DMS53 treated with DMSO at 0.1 percent for 48 hours (cell line): Measurements from ENCODE around the gene COQ9.
"Not testable (repeated sequence)": the region's sequence is repeated elsewhere in the genome, so short reads cannot be mapped to it uniquely, and the experiment has no call there.

Source experiments
- DNase-seq: peaks from one replicate; lab custom pipeline; 2025; ENCODE audit not compliant: unreplicated experiment; lab: John Stamatoyannopoulos, UW

Gene COQ9

DNA sequence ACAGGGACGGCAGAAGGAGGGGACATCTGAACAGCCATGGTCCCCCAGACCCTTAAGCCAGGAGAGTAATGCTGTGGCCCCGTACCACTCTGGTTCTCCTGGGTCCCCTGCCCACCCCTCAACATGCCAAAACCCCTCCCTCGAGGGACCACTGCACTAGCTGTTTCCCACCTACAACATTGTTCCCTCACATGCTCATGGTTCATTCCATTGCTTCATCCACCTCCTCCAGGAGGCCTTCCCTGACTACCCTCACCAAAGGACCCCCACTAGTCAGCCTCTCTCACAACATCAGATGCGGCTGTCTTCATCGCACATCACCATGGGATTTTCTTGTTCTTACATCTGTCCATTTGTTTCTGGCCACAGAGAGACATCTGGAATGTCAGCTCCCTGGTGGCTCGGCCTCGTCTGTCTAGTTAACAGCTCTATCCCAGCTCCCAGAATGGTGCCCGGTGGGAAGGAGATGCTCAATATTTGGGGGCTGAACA lies 37.3 kb downstream of the COQ9 start:
- no peak for DNase-seq

DNA sequence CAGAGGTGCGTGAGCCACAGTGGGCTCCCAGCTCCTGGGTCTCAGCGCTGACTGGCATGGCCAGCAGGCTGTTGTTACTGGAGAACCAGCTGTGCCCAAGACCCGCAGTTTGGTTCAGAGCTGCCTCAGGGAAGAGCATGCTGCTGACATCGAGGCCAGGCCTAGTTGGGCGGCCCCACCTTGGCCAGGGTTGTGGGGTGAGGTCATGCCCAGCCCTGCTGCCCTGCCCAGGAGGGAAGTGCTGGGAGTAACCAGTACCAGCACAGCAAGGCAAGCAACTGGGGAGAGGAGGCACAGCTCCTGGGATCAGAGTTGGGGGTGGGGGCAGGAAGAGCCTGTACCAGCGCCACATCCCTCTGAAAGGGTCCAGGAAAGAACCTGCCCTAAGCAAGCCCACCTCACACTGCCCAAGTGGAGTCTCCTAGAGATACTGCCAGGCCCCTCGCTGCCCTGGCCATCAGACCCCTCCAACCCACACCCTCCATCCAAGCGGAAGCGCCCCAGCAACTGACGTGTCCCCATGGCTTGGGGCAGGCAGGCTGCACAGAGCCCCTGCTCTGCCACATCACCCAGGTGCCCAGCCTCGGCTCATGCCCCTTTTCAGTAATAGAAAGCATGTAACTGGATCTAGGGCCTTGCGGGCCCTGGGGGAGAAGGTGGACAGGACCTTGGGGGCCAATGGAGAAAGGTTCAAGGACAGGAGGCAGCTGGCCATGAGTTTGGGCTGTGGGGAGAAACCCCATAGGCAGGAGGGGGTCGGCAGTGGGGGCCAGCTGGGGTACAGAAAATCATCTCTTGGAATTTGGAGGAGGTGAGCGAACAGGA lies 38.0 kb downstream of the COQ9 start:
- no peak for DNase-seq

DNA sequence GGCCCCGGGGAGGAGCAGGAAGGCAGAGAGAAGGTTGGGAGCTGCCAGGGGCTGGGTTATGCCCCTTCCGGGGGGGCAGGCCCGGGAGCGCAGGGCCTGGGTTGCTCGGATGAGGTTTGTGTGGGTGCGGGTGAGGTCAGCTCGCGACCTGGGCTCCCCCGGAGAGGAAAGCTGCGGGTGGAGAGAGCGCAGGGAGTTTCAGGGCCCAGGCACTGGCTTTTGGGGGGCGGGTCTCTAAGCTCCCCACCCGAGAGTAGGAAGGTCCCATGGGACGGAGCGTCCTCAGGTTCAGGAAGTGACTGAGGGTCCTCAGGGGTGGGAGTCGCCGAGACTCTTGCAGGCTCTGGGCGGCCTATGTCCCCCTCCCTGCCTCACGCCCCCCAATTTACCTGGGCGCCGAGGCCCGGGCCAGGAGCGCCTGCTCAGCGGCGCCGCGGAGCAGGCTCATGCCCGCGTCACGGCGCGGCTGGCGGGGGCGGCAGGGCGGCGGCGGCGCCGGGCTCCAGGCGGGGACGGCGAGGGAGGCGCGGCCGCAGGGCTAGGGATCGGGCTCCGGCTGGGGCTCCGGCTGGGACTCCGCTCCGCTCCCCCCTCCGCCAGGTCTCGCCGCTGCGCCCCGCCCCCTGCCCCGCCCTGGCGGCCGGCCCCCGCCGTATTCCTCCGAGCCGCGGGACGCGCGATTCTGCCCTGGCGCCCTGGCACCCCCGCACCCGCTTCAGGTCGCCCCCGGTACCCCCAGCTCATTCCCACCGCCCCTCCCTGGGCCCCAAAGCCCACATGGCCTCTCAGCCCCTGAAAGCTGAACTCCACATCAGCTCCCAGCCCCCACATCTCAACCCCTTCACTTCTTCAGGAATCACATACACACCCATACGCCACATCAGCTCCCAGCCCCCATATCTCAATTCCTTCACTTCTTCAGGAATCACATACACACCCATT lies 38.9 kb downstream of the COQ9 start, which contains the start of gene DOK4:
Gene DOK4, minus strand, starts transcription at position 578 of the 942 bp plus-strand sequence. CDS start 6,986 bp downstream, outside the sequence.
- DNase-seq = peak; percentile 55

DNA sequence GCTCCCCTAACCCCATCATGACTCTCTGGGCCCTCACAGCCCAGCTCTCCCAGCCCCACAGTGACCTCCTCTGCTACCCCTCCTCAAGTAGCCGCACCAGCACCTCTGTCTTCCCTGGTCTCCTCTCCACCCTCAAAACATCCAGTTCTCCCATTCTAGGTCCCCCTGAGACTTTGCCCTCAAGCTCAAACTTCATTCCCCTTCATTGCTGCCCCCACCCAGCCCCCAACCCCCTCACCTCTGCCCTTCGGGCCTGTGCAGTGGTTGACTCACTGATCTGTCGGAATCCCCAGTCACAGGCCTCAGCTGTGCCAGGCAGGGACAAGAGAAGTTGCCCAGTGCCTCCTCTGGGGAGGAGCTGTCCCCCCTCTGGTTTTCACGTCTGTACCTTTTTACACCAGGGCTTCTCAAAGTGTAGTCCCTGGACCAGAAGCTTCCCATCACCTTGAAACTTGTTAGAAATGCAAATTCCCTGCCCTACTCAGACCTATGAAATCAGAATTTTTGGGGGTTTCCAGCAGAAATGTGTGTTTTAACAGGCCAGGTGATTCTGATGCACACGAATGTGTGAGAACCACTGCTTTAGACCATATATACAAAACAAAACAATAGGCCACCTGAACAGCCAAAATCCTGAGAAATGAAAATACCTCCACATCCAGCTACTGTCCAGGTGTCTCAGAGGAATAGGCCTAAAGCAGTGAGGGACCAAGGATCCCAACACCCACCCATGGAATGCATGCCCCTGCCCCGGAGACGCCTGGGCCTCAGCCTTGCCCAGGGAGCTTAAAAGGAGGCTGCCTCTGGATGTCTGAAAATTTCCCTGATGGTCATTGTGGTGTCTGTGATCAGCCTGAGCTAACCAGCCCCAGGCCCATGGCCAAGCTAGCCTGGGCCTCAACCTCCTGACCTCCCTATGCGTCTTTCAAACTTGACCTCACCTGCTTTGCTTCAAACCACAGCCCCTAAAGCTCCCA lies 39.9 kb downstream of the COQ9 start:
- no peak for DNase-seq

DNA sequence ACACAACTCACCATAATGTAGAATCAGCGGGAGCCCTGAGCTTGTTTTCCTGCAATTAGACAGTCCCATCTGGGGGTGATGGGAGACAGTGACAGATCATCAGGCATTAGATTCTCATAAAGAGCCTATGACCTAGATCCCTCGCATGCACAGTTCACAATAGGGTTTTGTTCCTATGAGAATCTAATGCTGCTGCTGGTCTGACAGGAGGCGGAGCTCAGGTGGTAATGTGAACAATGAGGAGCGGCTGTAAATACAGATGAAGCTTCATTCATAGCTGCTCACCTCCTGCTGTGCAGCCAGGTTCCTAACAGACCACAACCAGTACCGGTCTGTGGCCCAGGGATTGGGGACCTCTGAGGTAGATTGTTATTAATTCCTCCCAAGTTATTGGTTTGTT lies 42.0 kb downstream of the COQ9 start:
- no peak for DNase-seq

DNA sequence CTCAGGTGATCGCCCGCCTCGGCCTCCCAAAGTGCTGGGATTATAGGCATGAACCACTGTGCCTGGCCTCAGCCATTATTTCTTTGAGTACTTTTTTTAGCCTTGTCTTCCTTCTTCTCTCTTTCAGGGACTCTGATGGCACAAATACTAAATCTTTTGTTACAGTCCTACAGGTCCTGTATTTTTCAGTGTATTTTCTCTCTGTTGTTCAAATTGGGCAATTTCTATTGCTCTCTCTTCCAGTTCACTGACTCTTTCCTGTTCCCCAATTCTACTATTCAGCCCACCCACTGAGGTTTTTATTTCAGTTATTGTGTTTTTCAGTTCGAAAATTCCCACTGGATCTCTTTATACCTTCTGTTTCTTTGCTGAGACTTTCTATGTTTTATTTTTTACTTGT lies 46.5 kb downstream of the COQ9 start:
- DNase-seq = no peak

DNA sequence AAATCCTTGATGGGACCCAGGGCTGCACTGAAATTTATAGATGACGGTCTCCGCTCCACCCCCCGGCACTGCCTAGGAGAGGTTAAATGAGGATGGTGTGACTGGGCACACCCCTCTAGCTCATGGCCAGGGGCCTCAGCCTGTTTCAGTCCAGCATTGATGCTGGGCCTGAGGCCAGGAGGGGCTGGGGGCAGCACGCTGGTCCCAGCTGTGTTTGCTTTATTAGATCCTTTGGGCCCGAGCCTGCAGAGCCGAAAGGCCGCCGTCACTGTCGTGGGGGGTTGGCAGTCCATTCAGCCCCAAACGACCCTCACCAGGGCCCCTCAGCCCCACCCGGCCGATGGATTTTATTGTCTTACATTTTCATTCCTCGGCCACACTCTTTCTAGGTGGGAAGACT lies 49.8 kb downstream of the COQ9 start:
- DNase-seq = no peak

DNA sequence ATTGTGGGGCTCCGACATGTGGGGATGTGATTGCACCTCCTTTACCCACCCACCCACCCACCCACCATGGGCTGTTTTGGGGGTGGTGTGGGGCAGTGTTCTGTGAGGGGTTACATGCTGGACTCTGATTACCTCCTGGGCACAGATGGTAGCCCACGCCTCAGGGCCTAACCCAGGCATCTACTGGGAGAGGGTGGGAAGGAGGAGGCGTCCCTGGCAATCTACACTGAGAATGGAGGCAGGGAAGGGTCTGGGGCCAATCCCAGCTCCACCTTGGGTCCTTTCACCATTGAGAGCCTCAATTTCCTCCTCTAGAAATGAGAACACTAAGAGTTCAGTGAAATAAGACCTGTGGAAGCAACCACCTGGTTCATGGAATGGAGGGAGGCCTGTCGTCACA lies 50.8 kb downstream of the COQ9 start:
- DNase-seq = no peak

DNA sequence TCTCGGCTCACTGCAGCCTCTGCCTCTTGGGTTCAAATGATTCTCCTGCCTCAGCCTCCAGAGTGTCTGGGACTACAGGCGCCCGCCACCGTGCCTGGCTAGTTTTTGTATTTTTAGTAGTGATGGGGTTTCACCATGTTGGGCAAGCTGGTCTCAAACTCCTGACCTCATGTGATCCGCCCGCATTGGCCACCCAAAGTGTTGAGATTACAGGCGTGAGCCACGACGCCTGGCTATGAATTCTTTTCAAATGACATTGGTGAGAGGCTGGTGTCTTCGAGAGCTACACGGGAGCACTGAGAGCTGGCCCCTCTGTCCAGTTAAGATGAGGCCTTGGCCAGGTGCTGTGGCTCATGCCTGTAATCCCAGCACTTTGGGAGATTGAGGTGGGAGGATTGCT lies 52.7 kb downstream of the COQ9 start:
- DNase-seq = not testable (repeated sequence)

DNA sequence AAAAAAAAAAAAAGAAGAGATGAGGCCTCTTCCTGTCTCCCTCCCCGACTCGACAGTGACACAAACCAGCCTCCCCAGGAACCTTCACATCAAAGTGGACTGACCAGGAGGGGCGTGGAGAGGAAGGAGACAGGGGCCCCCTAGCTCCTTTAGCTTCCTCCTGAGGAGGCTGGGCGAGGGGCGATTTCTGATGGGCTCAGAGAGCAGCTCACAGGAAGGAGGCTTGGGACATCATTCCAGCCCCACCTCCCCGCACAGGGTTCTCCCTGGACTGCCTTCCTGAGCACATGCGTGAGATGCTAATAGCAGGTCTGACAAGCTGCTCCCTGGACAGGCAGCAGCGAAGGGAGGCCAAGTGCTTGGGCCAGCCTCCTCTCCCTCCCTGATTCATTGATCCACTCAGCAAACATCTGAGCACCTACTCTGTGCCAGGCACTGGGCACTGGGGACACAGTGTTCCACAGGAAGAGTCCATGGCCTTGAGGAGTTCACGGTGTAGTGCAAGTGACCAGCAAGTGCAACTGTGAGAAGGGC lies 53.4 kb downstream of the COQ9 start:
- no peak for DNase-seq

DNA sequence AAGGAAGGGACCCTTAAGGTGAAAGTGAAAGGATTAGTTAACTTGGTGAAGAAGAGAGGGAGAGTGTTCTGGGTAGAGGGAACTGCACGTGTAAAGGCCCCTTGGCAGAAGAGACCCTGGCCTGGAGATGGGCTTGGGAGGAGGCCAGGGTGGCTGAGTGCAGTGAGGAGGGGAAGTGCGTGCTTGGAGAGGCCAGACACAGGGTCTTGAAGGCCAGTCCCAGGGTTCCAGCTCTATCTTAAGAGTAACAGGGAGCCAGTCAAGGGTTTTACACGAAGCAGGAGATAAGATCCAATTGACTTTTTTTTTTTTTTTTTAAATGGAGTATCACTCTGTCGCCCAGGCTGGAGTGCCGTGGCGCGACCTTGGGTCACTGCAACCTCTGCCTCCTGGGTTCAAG lies 54.2 kb downstream of the COQ9 start:
- DNase-seq = no peak

DNA sequence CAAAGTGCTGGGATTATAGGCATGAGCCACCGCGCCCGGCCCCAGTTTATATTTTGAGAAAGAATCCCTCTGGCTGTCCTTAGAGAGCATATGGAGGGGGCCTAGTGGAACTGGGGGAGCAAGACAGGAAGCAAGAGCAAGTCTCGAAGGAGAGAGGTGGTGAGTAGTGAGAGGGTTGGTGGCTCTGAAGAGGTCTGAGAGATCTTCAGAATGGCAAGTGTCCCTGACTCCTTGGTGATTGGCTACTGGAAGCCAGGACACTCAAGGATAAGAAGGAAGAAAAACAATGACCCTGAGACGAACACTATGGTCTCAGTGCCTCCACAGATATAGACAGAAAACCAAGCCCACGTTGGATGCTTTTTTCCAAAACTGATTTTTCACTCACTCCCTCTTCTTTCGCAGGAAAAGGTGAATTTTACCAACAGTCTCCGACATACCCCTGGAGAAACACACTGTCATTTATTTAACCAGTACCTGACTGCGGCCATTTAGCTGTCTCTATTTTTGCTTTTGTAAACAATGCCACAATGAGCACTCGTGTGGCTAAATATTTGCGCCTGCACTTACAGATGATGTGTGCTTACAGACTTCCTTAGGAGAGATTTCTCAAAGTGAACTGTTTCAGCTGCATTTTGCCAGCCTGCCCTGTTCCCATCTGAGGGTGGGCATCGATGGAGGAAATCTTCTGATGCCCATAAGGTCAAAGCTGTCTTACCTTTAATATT lies 54.9 kb downstream of the COQ9 start:
- DNase-seq = peak; percentile 76

DNA sequence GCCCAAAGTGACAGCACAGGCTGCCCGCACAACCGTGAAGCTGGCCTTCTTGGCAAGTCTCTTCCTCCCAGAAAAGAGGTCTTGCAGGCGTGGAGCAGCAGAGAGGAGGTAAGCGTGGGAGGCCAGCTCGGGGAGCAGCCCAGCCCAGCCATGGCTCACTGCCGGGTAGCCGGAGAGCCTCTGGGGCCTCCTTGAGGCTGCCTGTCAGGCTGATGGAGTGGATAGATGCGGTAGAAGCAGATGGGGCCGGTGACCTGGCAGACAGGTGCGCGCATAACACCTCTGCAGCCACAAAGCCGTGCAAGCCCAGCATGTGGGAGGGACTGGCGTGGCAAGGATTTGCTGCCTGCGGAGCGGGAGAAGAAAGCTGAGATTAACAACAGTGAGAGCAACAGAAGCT lies 56.1 kb downstream of the COQ9 start:
- peak; percentile 93 for DNase-seq

DNA sequence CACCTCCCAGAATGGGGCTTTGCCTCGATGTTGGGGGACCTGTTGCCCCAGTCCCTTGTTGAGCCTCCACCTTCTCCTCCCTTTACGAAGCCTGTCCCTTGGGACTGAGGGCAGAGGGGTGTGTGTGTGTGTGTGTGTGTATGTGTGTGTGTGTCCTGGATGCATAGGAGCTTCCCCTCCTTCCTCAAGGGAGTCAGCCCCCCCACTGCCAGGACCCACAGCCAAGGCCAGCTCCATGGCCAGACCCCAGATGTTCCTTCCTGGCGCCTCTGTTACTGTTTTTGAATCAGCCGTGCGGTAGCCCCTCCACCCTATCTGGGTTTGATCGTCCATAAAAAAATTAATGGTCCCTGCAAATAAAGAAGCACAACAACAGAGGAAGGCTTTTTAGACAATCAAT lies 56.7 kb downstream of the COQ9 start:
- no peak for DNase-seq

DNA sequence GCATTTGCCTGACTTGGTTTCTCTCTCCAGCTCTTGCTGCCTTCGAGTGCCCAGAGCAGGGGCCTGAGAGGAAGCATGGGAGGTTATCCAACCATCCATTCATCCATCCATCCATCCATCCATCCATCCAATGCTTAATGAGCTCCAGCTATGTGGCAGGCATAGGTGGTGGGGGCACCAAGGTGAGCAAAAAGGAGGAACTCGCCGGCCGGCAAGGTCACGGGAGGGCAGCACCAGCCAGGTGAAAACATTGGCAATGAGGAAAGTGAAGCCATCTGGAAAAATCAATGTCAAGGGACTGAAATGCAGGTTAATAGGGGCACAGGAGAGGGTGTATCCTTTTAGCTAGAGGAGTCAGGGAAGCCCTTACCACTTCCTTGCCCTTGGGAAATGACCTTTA lies 57.2 kb downstream of the COQ9 start:
- no peak for DNase-seq

DNA sequence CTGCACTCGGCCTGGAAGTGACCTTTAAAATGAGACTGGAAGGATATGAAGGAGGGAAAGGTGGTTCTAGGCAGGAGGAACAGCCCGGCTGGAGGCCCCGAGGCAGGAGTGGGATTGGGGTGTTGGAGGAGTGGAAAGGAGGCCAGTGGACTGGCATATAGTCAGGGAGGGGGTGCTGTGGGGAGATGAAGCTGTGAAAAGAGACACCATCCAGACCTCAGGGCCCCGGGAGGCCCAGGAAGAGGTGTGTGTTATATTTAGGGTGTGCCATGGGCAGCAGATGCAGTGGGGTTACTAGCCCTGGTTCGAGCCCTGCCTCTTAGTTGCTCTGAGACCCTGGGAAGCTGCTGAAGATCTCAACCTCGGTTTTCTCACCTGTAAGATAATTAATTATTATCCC lies 57.9 kb downstream of the COQ9 start:
- no peak for DNase-seq

DNA sequence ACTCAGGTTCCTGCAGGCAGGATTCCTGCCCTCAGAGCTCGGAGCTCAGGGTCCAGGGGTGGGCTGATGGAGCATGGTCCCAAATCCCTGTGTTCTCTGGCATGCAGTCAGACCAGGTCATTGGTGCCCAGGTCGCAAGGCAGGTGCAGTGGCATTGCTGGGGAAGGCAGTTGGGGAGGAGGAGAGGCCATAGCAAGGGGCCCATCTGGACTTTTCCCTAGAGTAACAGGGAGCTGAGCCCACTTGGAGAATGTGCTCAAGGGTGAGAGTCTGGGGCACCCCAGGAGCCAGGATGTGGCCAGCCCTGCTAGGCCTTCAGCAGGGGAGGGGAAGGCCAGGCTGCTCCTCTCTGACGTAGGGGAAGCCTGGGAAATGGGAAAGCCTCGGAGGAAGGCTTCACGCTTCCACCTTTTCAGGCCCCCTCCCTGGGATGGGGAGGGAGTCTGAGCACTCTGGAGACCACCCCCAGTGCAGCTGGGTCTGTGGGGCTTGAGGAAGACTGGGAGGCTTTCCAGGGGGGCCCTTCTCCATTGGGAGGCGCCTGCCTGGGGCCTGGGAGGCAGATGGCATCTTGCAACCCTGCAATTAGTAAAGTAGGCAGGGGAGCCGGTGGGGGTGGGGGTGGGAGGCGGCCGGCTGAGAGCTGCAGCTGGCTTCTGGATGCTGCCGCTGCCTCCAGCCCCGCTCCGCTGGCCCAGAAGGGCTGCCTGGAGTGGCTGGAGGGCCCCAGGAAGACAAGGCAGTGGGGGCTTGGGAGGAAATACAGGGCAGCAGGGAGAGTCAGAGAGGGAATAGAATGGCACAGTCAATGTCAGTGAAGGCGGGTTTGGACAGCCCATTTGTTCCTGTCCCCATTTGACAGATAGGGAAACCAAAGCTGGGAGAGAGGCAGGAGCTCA lies 60.1 kb downstream of the COQ9 start:
- DNase-seq = no peak

DNA sequence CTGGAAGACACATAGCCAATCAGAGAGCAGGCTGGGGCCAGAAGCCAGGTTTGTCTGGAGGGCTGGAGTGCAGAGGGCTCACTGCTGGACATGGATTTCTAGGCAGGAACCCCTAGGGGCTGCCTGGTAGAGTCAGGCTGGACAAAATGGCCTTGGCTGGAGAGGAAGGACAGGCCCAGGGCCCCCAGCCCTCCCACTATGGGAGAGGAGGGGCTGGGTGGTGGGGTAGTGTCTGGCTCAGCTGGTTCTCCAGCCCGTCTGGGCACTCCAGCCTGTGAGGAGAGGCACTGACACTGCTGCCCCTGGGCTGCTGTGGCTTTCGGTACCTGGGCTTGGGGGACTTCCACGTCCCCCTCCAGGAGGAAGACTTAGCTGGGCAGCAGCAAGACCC lies 60.8 kb downstream of the COQ9 start:
- DNase-seq = no peak
